HG02588 (cell line): ENCODE results near the gene TTC38.
"Not testable (repeated sequence)": the region's sequence is repeated elsewhere in the genome, so short reads cannot be mapped to it uniquely, and the experiment has no call there.

Source experiments
- ATAC-seq: cut with Tn5 transposase; IDR thresholded peaks from one replicate; pipeline ENCODE4 v1.9.1; 2021; ENCODE audit warnings: mild to moderate bottlenecking, moderate library complexity; ENCODE audit not compliant: unreplicated experiment

The TTC38 gene

GRCh38 chr22:46293577-46294260 lies 25.9 kb downstream of the TTC38 start:
- no peak for ATAC-seq

GRCh38 chr22:46294784-46295183 lies 27.0 kb downstream of the TTC38 start:
- ATAC-seq, result no peak

GRCh38 chr22:46295277-46295971 lies 27.6 kb downstream of the TTC38 start:
- ATAC-seq, result no peak

GRCh38 chr22:46296257-46297150 lies 28.7 kb downstream of the TTC38 start, which contains the start of gene GTSE1:
Gene GTSE1 (plus strand): TSS chr22:46296870. CDS start chr22:46297401, 531 bp downstream.
- ATAC-seq, result peak; percentile 92

GRCh38 chr22:46297151-46297812 lies 29.5 kb downstream of the TTC38 start:
- peak; percentile 4 for ATAC-seq

- ATAC-seq, result no peak
These were observed 31.3 kb downstream of the TTC38 start for GRCh38 chr22:46299101-46299500.

GRCh38 chr22:46300491-46300890 lies 32.7 kb downstream of the TTC38 start:
- no peak for ATAC-seq

GRCh38 chr22:46303347-46303965 lies 35.6 kb downstream of the TTC38 start:
- no peak for ATAC-seq

GRCh38 chr22:46308283-46308988 lies 40.6 kb downstream of the TTC38 start:
- ATAC-seq, result no peak

- no peak for ATAC-seq
These were observed 41.8 kb downstream of the TTC38 start for GRCh38 chr22:46309526-46310085.

GRCh38 chr22:46312056-46312455 lies 44.2 kb downstream of the TTC38 start:
- ATAC-seq, result no peak

GRCh38 chr22:46312848-46313247 lies 45.0 kb downstream of the TTC38 start:
- not testable (repeated sequence) for ATAC-seq

GRCh38 chr22:46315976-46316375 lies 48.2 kb downstream of the TTC38 start:
- no peak for ATAC-seq

- no peak for ATAC-seq
These were observed 49.8 kb downstream of the TTC38 start for GRCh38 chr22:46317646-46318045.

GRCh38 chr22:46318576-46318975 lies 50.8 kb downstream of the TTC38 start:
- ATAC-seq, result no peak

GRCh38 chr22:46319319-46319718 lies 51.5 kb downstream of the TTC38 start:
- ATAC-seq, result no peak

GRCh38 chr22:46320166-46320710 lies 52.4 kb downstream of the TTC38 start:
- ATAC-seq, result no peak

GRCh38 chr22:46320716-46321386 lies 53.0 kb downstream of the TTC38 start:
- ATAC-seq, result no peak

- ATAC-seq, result no peak
These were observed 54.9 kb downstream of the TTC38 start for GRCh38 chr22:46322711-46323110.
